EL (cell line): ENCODE data around the gene C1orf116.

ENCODE experiments used
- DNase-seq: peaks from one replicate; pipeline ENCODE4 v3.0.0-alpha.2; 2016

The C1orf116 gene

DNA sequence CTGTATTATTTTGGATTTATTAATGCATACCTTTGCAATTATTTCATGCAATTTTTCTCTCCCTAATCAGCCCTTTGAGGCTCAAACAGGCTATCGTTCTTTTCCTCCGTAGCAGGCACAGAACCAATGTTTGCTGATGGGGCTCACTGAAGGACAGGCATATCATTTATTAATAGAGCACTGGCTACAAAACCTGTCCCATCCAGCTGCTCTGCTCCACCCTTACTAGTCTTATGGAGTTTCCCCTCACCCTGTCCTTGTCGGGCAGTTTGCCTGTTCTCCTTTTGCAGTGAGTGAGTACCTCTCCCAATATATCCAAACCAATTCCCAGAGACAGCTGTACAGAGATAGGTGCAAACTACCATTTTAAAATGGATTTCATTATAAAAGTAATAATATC lies 45.7 kb downstream of the C1orf116 start:
- no peak for DNase-seq

DNA sequence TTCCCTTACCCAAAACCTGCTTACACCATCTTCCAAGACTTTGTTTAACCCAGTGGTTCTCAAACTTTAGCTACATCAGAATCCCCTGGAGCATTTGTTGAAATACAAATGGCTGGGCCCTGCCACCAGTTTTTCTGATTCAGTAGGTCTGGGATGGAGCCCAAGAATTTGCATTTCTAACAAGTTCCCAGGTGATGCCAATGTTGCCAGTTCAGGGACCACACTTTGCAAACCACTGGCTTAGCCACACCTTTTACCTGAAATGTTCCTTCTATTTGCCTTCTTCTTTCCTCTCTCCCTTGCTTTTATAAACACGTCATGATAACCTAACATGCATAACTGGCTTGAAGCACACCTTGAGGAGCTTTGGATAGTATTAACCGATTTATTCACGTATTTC lies 46.2 kb downstream of the C1orf116 start:
- no peak for DNase-seq

DNA sequence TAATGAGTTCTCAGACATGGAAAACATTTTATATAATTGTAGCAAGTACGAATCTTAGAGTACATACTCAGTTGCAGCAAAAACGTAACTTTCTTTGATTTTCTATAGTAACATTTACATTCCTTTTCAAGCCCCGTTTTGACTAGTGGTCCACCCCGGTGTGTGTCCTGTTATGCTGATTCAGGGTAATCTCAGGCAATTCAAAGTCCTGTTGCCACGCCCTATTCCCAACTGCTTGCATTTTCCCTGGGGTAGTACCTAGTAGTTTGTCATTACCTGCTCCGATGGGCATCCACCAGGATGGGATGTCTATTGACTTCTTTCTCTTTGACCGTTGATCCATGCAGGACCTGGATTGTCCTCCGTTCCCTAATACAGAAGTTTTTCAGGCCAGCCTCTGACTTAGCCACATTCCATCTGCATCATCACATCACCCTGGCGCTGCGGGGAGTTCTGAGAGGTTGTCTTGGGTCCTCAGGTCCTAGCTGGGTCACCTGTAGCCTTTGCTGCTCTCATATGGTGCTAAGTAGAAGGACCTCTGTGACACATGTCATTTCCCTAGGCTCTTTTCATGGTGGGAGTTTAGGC lies 47.3 kb downstream of the C1orf116 start:
- no peak for DNase-seq

DNA sequence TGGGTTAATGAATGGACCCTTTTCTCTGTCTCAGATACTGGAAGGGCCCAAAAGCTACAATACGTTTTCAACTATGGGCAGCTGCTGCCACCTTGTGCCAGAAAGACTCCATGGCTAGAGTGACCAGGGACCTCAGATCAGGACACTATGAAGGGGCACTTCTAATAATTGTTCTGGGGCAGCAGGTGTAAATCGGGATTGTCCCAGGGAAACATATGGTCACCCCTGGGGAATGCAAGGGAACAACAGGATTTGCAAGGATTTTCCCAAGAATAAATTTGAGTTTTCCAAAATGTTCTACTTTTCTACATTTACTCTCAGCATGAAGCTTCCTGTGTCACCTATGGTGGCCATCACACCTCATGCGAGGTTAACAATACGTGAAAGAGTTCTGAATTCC lies 50.3 kb downstream of the C1orf116 start:
- DNase-seq: peak; percentile 52

DNA sequence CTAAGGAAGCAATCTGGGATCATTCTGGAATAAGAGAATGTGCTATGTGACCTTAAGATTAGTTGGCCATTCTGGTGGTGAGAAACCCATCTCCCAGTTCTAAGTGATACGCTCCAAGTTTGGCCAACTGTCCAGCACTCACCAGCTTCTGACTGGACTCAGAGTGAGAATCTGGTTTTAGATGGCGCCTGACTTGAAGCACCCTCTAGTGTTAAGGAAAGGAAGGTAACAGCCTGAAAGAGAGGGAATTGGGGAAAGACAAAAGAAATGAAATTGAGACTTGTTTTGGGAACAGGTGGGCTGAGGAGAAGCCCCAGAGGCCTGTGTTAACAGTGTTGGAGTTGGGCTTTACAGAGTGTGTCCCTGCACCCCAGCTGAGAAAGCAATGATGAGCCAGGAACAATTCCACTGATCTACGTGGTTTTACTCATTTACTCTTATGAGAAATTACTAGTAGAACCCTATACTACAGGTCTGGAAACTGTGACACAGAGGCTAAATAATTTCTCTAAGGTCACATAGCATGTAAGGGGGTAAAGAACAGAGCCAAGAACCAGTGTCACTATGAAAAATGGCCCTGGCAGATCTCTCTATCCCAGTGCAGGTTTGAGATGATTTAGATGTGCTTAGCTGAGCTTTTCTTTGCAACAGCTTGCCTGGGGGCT lies 53.0 kb downstream of the C1orf116 start:
- peak; percentile 15 for DNase-seq

DNA sequence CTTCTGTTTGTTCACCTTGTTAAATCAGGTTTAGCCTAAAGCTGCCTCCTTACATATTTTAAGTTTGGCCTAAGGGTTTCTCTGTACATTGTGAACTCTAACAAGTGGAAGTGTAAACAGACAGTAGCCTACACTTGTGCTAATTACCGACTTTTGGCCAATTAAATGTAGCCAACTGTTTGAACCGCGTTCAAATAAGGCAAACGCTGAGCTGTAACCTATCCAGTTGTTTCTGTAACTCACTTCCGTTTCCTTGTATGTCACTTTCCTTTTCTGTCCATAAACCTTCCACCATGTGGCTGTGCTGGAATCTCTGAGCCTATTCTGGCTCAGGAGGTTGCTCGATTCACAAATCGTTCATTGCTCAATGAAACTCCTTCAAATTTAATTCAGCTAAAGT lies 54.3 kb downstream of the C1orf116 start:
- no peak for DNase-seq

DNA sequence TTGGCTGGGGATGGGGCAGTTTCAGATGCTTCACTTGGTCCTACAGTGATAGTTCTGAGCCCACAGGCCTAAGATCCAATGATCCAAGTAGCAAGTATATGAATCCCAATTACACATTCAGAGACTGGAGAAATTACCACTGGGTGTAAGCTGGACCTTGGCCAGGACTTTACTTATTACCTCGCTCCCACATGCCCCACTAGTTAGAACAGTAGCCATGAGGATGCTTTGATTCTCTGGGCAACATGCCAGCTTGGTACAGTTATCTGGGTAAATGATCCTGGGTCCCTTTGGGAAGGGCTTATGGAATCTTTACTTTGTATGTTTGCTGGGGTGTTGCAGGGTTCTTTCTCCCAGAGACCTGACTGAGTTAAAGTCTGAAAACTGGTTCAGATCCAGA lies 57.2 kb downstream of the C1orf116 start:
- DNase-seq: no peak

DNA sequence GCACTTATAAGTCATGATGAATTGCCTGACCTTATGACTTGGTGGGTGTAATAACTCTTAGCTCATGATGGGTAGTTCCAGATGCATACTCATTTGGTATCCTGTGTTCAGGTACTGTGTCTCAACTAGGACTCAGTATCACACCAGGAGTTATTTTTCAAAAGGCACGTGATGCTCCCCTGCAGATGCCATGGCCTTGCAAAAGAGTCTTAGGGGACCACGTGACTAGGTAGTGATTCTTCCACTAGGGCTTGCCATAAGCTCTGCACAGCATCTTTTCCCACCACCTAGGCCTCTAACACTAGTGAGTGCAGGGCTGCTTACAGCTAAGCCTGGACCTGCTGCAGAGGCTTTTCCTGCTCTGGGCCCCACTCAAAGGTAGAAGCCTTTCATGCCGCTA lies 58.4 kb downstream of the C1orf116 start:
- no peak for DNase-seq

DNA sequence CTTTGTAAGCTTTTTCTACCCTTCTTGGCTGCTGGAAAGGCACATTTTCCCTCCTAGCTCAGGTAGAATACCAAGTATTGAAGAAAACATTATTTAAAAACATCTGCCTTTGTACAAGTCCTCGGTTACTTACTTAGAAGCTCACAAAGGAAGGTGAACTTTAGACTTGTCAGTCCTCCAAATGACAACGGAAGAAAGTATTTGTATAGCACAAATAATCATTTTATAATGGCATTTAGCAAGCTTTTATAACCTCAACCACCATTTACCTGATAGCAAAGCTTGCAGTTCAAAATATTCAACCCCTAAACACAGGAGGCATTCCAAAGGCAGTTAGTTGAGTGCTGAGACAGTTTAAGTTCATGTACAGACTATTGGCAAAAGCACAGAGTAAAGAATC lies 59.8 kb downstream of the C1orf116 start:
- DNase-seq: no peak

DNA sequence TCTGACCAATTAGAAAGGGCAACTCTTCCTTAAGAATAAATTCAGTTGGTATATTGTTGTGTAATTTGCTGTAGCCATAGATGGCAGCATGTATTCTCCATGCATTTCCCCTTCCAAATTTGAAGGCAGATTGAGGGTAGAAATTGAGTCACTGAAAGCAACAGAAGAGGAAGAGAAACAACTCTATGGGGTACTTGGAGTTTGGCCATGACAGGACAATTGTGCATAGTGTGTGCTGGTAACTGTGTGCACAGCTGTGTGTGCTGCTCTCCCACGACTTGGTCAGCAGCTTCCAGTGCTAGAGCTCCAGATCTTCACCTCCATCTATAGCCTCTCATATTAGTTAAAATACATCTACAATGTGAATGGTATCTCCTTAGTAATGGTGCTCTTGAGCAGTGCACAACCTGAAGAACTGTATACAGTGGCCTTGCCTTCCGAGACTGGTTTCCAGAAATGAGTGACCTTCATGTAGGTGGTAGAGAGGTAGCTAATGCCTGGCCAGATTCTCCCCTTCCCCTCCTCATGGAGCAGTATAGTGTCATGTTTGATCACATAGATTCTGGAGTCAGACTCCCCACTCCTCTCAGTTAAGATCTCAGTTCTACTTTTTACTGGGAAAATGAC lies 61.4 kb downstream of the C1orf116 start:
- DNase-seq: no peak

DNA sequence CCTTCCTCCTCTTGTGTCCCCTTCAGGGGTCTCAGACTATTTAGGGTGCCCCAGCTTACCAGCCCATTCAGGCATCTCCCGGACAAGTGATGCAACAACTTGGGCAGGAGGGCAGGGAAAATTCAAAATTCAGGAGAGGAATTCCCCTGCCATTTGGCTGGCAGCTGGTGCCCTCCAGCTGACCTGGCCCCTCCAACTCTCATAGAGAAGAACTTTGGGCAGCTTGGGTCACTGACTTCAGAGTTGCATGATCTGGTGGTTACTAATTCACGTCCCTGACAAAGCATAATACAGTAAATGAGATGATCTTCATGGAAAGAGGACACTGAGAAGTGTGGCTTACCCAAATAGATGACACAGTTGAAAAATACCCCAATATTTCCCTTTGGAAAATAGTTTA lies 62.1 kb downstream of the C1orf116 start, which contains the start of gene FCAMR:
FCAMR (minus strand) TSS at position 15 of the 400 bp plus-strand sequence. CDS start 335 bp downstream, outside the sequence.
- DNase-seq: no peak

DNA sequence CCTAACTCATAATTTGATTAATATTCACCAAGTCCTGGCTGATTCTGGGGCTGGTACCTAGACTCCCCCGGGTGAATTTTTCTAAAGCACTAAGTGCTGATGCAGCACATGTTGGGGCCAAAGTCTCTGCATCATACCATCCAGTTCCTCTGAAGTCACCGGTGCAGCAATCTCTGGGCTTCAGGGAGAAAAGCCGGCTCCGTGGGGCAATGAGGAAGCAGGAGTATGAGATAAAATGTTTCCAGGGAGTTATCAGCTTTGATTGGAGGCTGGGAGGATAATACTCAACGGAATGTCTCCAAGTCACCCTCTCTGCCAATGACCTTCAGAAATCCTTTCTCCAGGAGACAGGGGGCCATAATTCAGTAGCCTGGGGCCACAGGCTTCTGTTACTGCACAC lies 63.5 kb downstream of the C1orf116 start:
- no peak for DNase-seq
